RPMI8226 (cell line): ENCODE measurements around the gene PLP2.

Experiments used
- DNase-seq: peaks from one replicate; pipeline ENCODE4 v3.0.0-alpha.2; 2015

PLP2 gene

DNA sequence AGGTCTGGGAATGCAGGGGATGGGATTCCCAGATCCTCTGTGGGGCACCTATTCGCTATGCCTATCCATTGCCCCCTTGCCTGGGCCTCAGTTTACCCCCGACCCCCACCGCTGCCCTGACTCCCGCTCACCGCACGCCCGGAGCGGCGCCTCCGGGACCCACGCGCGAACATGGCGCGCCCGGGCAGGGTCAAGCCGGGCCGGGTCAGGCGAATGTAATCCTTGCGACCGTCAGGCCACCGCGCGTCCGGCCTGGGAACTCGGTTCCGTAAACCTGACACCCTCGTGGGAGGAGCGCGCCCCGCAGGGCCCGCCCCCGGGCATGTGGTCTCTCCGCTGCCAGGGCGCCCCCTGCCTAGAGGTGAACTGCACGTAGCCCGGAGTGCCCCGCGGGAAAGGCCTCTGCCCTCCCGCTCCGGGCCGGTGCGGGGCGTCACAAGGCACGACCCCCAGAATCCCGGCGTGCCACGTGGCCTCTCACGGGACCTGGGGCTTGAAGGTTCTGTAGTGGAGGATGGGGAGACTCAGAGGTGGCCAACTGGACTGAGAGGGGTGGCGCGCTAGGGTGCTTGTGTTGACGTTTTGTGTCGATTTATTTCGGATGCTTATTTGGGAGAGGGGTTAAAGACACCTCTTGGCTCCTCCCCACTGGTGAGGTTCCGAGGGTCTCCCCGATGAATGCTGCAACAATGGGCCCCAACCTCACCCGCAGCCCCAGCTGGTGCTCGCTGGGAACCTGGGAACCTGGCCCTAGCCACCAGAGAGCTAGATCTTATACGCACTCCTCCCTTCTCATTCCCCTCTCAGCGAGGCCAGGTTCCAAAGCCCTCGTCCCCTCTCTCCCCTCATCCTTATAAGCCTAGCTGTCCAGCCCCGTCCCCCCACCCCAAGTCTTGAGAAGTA, 14.7 kb downstream of the PLP2 start, which contains the start of gene PRICKLE3:
TSS of gene PRICKLE3 (minus strand) at position 249 of the 903 bp plus-strand sequence. CDS start at position 173, 76 bp downstream.
- peak; percentile 90 for DNase-seq

DNA sequence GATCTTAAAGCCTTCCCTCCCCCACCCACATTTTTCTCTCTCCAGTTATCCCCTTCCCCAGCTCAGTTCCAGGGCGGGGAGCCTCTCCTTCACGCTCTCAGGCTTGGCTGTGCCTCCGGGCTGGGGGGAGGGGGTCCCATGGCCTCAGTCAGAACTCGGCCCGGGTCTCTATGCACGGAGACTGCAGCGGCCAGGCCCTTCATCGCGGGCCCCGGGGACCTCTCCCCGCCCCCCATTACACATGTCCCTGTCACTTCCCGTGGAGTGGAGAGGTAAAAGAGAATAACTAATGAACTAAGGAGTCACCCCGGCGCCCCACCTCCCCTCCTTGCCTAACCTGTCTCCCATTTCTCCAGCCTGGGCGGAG, 15.3 kb downstream of the PLP2 start:
- no peak for DNase-seq

DNA sequence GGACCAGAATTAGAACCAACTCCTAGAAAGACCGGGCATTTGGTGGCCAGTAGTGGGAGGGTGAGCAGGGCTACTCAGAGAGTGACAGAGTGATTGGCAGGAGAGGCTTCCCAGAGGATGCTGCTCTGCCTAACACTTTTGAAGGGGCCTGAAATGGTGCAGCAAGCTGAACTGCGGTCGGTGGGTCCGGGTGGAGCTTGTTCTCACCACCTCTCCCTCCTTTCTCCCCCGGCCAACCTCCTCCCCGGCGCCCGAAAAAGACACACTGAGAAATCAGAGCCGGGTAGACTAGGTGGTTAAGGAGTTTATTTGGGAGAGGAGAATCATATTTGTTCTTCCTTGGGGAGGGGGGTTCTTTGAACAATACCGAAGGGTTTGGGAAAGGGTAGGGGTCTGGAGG, 15.8 kb downstream of the PLP2 start:
- no peak for DNase-seq

DNA sequence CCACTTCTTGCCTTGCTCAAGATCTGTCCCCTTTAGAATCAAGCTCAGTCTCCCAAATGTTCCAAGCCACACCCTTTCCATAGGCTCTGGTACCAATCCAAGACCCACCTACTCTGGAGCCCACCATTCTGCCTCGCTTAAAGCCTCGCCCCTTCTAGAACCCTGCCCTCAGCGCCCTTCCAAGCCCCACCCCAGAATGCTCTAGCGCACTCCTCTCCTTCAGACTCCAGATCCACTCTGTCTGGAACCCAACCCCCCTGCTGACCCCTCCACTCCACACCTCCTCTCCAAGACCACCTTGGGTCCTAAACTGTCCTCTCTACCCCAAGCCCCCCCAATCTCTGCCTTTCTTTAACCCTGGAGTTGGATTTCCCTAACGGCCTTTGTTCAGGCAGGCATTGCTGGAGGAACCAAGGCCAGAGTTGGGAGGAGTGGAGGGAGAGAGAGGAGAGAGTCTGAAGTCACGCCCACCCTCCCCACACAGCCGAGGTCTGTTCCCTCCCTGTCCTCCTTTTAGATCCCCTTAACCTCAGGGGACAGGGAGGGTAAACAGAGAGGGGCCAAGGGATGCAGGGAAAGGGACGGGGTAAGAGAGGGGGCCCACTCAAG, 16.9 kb downstream of the PLP2 start:
- no peak for DNase-seq

DNA sequence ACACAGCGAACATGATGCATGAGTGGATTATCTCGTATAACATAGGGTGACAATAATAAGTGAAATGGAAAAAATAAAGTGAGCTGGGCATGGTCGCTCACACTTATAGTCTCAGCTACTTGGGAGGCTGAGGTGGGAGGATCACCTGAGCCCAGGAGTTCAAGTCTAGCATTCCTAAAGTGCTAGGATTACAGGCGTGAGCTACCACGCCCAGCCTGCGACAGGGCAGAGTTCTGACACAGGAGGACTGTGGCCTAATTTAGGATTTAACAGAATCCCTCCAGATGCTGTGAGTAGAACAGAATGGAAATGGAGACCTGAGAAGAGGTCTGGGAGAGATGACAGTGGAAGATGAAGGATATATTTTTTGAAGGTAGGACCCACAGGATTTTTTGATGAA, 17.9 kb downstream of the PLP2 start:
- DNase-seq = no peak

DNA sequence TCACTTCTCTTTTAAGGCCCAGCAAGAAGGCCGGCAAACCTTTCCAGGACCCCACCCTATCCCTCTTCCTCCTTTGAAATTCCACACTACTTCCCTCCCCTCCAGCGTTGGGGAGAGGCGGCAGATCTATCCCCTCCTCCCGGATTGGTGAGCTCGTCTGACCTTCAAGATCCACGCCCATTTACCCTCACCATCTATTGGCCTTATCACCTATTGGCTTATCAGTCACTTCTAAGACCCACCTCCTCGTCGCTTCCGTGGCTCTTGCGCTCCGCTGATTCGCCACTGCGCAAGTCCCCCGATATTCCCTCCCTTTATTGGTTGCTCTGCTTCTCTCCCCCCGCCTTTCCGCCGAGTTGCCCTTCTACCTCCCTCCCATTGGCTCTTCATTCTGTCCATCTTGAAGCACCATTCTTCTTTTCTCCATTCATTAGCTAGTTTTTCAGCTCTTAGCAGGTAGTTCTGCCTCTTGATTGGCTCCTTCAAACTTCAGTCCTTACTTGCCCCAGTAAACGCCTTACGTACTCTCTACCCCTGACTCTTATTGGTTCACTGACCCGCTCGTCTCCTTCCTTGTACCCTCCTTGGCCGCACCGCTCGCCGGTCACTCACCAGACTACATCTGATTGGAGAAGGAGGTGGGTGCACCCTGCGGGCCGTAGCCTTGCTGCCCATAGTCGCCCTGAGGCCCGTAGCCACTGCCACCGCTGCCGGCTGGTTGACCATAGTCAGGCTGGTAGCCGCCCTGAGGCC, 19.3 kb downstream of the PLP2 start:
- DNase-seq = peak; percentile 96

DNA sequence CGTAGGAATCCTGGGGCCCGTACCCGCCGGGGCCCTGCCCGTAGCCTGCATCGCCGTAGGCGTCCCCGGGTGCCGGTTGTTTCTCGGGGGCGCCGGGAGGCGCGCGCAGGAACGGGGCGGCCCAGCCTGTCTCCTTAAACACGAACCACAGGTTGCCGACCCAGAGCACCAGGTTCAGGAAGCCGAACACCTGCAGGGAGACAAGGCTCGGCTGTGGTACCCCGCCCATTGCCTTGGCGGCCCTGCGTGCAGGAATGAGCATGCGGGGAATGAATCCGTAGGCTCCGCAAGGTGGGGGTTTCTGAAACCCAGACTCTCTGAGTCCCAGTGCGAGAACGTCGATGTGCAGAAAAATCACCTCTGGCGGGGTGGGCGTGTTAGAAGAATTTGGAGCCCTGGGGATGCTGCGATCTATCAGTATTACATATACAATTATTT, 19.9 kb downstream of the PLP2 start:
- peak; percentile 49 for DNase-seq

DNA sequence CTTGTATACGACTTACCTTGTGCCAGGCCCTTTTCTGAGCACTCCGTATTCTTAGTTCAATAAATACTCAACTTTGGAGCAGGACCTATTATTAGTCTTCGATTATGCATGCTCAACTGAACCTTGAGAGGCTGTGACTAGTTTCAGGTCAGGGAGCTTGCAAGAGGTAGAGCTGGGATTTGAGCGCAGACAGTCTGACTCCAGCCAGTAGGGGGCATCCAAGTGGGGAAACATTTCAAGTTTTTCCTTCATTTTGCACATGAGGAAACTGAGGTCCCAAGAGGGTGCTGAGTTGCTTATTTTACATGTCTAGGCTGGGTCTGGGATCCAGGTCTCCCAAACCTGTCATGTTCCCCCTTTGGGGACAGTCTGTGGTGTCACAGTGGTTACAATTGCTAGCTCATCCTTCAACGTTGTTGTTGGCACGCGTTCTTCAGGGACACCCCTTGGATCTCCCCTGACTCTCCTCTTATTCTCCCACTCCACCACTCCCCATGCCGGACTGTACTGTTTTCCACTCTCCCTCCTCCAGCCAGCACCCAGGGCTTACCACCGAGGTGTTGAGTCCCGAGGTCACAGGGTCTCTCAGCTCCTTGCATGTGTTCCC, 21.1 kb downstream of the PLP2 start:
- DNase-seq = peak; percentile 50

DNA sequence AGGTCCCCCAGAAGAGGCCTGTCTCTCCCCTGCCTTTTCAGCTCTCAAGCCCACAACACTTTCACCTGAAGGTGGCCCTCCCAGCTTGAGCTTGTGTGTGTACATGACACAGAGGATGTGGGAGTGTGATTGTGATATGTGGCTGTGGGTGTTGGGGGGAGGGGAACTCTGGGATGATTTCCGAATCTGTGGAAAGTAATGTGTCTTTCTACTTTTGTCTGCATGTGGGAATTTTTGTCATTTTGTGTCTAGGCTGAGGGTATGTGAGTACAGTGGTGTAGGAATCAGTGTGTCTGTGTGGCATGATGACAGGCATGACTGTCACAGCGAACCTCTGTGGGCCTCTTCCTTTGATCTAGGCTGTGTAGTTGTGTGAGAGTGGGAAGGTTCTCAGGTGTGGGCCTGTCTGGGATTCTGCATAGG, 21.9 kb downstream of the PLP2 start:
- no peak for DNase-seq

DNA sequence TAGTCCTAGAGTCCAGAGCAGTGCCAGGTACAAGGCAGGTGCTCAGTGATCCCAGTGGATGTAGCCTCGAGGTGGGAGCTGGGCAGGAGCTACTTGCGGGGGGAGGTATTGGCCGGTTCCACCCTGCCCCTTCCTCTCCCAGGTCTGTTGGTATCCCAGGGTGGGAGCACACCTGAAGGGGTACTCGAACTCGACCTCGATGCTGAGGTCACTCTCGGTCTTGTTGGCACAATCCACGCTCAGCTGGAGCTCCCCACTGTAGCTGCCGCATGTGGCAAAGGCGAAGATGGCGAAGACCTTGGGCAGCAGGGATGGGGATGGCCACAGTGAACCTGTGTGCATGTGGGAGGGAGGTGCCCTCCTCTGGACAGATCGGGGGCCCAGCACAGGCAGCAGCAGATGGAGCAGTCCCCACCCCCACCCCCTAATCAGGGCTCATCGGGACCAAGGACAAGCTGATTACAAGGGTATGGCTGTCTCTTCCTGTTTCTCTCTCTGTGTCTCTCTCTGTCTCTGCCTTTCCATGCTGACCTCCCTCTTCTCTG, 25.9 kb downstream of the PLP2 start:
- DNase-seq = no peak

DNA sequence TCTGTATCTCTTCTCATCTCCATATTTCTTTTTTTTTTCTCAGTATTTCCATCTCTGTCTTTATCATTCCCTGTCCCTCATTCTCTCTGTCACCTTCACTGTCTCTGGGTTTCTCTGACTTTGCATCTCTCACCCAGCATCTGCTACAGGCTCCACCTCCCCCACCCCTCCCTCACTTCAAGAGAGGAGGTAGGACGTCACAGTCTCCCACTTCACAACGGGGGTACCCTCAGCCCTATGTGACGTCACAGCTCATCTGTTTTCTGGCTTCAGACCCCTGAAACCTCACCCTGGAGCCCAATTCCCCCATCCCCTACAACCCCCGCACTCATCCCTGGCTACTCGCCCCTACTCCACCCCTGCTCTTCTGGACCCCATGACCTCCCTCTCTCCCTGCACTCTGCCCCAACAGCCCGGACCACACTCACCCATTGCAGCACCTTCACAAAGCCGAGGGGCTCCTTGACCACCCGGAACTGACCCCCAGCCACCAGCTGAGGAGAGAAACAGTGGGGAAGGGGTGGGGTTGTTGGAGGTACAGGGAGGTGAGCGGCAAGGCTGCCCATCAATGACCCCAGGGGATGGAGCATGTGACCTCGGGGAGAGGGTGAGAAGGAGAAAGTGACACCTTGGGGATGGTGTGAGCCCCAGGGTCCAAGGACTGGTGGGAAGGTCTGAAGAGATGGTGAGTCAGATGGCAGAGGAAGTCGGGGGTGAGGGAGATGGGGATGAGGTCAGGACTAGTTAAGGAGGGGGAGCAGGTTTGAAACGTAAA, 27.0 kb downstream of the PLP2 start:
- DNase-seq = no peak

DNA sequence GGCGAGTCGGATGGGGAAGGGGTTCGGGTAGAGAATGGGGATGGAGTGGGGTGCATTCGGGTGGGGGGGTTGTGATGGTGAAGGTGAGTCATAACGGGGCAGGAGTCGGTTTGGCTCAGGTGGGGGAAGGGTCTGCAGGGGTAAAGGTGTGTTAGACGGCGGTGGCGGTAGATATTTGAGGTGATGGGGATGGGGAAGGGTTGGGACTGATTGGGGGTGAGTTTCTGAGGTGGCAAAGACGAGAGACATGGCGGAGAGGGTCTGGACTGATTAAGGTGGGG, 27.6 kb downstream of the PLP2 start:
- DNase-seq = no peak

DNA sequence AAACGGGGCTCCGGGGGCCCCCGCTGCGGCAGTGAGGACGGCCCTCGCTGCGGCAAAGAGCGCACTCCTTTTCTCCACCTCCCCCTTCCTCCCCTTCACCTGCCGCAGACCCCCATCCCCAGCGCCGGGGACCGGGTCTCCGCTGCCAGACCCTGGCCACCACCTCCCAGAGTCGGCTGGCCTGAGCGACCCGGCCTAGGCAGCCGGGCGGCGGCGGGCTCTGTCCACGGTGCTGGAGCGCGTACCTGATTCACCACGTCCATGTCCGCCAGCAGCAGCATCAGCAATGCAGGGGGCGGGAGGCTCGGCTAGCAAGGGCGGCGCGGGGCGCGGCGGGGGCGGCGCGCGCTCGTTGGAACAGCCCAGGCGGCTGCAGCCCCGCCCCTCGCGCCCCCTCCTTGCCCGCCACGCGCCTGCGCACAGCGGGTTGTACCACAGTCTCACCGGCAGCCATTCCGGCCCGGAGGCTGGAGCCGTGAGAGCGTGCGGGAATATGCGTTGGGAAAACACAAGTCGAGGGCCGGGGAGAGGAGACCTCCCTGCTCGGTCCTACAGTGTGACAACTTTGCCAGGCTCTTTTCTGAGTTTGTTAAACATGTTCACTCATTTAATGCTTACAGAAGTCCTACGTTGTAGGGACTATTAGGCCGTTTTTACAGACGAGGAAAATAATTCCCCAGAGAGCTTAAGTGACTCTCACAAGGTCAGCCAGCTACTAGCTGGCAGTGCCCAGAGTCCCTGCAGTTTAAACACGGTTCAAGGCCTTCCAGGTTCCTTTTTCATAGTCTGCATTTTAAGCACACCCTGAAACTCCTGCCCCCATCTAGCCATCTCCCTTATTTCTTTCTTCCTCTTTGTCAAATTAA, 28.4 kb downstream of the PLP2 start, which contains the start of gene SYP:
TSS of gene SYP (minus strand) at position 288 of the 866 bp plus-strand sequence. CDS start at position 281, 7 bp downstream.
- peak; percentile 91 for DNase-seq

DNA sequence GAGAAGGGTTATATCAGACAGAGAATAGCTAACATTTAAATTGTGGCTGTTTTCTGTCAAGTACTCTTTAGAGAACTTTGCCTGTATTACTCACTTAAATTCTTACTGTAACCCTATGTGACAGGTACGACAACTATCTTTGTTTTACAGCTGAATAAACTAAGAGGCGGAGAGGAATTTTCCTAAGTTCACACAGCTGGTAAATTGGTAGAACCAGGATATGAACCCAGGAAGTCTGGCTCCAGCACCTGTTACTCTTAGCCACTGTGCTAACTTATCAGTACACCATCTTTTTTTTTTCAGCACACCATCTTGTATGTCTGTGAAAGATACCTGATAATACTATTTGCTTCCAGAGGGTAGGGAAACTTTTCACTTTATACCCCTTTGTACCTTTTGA, 30.3 kb downstream of the PLP2 start:
- no peak for DNase-seq

DNA sequence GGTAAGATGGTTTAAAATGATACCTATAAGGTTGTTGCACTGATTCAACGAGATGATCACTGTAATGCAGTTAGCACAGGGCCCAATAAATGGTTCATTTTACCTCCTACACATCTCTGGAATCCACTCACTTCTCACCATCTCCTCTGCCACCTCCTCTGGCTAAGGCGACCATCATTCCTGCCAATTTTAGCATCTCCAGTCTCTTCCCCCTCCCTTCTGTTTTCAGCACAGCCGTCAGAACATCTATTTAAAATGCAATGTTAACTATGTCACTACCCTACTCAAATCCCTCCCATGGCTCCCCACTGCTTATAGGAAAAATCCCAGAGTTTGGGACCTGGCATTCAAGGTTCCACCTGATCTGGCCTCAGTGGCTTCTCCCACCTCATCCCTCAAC, 31.8 kb downstream of the PLP2 start:
- no peak for DNase-seq

DNA sequence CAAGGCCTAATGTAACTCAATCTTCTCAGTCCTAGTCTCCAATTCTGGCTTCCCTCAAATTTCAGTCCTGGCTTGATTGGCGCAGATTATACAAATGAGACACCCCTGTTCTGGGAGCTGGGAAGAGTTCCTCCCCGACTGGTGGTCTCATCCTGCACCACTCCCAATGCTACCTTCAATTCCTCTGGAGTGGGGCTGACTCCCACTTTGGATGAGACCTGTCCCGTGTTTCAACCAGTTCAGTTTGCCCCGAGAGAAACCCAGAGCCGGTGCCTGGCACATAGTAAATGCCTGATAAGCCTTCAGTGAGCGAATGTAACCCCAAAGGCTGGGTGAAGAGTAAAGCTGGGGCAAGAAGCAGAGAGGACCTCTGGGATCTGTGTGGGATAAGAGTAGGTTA, 32.3 kb downstream of the PLP2 start:
- DNase-seq = no peak

DNA sequence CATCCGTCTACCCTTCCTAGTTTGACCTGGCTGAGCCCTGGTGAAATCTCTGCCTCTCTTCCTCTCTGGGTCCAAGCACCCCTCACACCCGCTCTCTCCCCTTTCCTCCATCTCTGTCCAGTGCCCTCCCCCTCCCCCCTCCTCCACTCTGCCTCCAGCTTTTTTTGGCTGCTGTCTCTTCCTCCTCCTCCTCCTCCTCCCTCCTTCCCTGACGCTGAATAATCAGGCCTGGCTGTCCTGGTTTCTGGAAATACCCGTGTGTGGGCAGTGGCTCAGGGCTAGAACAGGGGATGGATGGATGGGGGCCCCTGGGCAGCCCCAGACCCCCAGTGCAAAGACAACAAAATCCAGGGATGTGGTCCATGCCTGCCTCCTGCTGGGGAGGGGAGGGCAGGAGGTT, 33.0 kb downstream of the PLP2 start:
- no peak for DNase-seq

DNA sequence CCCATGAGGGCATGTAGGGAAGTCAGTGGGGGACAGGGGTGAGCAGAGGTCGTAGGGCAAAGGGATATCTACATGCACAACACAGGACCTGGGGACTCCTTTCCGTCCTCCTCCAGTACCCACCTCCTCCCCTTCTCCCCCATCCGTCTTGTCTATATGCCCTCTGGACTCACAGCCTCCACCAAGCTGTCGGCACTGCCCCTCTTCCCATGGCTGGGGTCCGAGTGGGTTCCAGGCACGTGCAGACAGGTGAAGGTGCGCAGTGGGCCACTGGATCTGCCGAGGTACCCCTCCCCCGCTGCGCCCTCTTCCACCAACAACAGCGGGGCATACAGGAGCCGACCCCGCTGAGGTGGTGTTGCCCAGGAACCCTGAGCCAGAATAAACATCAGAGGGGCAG, 33.7 kb downstream of the PLP2 start:
- DNase-seq = no peak

DNA sequence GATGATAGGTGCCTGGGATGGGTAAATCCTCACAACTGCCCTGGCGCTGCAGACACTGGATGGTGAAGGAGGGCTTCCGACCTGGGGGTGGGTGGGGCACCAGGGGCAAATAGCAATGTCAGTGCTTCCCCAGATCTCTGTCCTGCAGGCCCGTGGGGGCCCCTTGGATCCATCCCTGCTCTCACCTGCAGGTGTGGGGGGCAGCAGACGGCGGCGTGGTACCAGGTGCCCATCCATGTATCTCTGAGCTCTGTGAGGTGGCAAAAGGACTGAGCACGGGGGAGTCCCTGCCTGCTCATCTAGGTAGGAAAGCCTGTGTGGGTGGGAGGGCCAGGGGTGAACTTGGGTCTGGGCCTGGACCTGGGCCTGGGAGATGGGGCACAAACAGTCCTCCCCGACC, 34.8 kb downstream of the PLP2 start:
- DNase-seq = no peak

DNA sequence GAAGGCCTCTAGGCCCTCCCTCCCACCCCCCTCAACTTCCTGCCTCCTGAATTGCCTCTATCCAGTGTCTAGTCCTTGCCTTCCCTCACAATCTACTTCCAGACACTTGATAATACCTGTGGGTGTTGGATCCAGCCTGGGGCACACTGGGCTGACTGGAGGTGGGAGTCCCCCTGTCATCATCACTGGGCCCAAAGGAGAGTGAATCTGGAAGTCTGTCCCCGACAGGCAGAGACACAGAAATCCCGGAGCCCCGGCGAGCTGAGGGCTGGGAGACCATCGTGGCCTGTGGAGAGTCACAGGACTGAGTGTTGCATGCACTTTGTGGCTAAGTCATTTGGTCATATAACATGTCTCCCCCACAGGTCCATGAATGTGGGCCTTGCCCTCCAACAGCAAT, 36.7 kb downstream of the PLP2 start:
- DNase-seq = no peak
